ENCODE results near the gene CCDC71. TPM values are rescaled to one million over a fixed set of nuclear protein-coding genes. Genes with fewer than 3 reads are reported as not detected.

Gene CCDC71
- total RNA-seq, 2 experiments from 2014 or later: 14.7 to 16.0 TPM

- Histone ChIP-seq H3K9me3 (ENCODE audit: control insufficient read depth in 1 of 2, insufficient read depth in 1 of 2, low read length in 2 of 2) (no peaks in the 10 kb centered on the region), H3K4me1 (ENCODE audit: insufficient read depth, low read length) (peaks cover 30% of the 10 kb centered on the region), H3K27ac (ENCODE audit: low read depth in 1 of 2, low read length in 2 of 2) (no peak overlapping the region), H3K4me3 (ENCODE audit: low read length) (no peak overlapping the region), H3K36me3 (ENCODE audit: insufficient read depth, low read length) (peaks cover 49% of the 10 kb centered on the region), H3K27me3 (ENCODE audit: control insufficient read depth in 1 of 2, insufficient read depth in 2 of 2, low read length in 2 of 2) (no peaks in the 10 kb centered on the region)
- POLR2A ChIA-PET: interaction anchor here (3.3 kb wide), 1 partner anchor 25 kb away, joined by 92 read pairs; the partner anchor contains the start of gene QRICH1
- Mint-ChIP-seq H3K4me3 (peak overlapping the region; percentile 93), H3K36me3 (ENCODE audit: low read depth) (peaks cover 49% of the 10 kb centered on the region), H3K27me3 (no peaks in the 10 kb centered on the region), H3K9me3 (no peaks in the 10 kb centered on the region), H3K4me1 (ENCODE audit: low read depth) (peaks cover 23% of the 10 kb centered on the region), H3K27ac (no peak overlapping the region)
- no peak for DNase-seq
- no peak for ATAC-seq (ENCODE audit: poor library complexity)
- intact Hi-C loops (cut with DNase I, micrococcal nuclease): no loop called here
- no peak for TF ChIP-seq CTCF (IDR thresholded peaks at IDR 0.05)
- CTCF ChIA-PET: interaction anchor here (3.5 kb wide), 1 partner anchor 25 kb away, joined by 27 read pairs; the partner anchor contains the start of gene QRICH1
Measured at GRCh38 chr3:49119036-49119435, 47.1 kb downstream of the CCDC71 start.

Other genes starting within 250 kb of the CCDC71 start
- 100 to 1,000 TPM; 182 TPM for gene ARIH2, start 247.5 kb downstream of the CCDC71 start, total RNA-seq
- gene P4HTM, start 176.1 kb downstream of the CCDC71 start, total RNA-seq: 10 to 100 TPM; 45.9 to 47.0 TPM
- 100 to 1,000 TPM; 132 to 134 TPM for gene WDR6, start 158.9 kb downstream of the CCDC71 start, total RNA-seq
- gene DALRD3, start 147.8 kb downstream of the CCDC71 start, total RNA-seq: 10 to 100 TPM; 15.1 to 15.6 TPM
- 10 to 100 TPM; 52.7 to 53.2 TPM for gene NDUFAF3, start 144.2 kb downstream of the CCDC71 start, total RNA-seq
- 100 to 1,000 TPM; 133 to 135 TPM for gene IMPDH2, start 136.9 kb downstream of the CCDC71 start, total RNA-seq
- 100 to 1,000 TPM; 210 to 255 TPM for gene QRICH1, start 72.3 kb downstream of the CCDC71 start, total RNA-seq
- 100 to 1,000 TPM; 264 to 287 TPM for gene QARS1, start 61.6 kb downstream of the CCDC71 start, total RNA-seq
- gene USP19, start 45.5 kb downstream of the CCDC71 start, total RNA-seq: 10 to 100 TPM; 84.9 to 86.2 TPM
- under 1 TPM; 0.36 to 0.60 TPM for gene LAMB2, start 33.3 kb downstream of the CCDC71 start, total RNA-seq
- gene KLHDC8B, start 5.3 kb upstream of the CCDC71 start, total RNA-seq: 1 to 10 TPM; 1.2 to 1.6 TPM
- gene C3orf62, start 110.9 kb upstream of the CCDC71 start, total RNA-seq: 1 to 10 TPM; 7.0 to 7.5 TPM
- gene USP4, start 173.7 kb upstream of the CCDC71 start, total RNA-seq: 10 to 100 TPM; 94.3 to 95.2 TPM
- gene GPX1, start 192.0 kb upstream of the CCDC71 start, total RNA-seq: 10 to 100 TPM; 20.8 to 22.9 TPM
- 100 to 1,000 TPM; 256 to 271 TPM for gene RHOA, start 245.6 kb upstream of the CCDC71 start, total RNA-seq
- gene TCTA, start 246.1 kb upstream of the CCDC71 start, total RNA-seq: 10 to 100 TPM; 21.4 to 22.0 TPM

Data from CD4-positive, alpha-beta T cell (primary cell).